COLO668 (cell line): ENCODE results near the gene STX18.
A peak's percentile ranks its signal among the peaks of the same experiment; 100 is the strongest.
"Not testable (repeated sequence)": the region's sequence is repeated elsewhere in the genome, so short reads cannot be mapped to it uniquely, and the experiment has no call there.

ENCODE experiments used
- DNase-seq: peaks from one replicate; lab custom pipeline; 2025; ENCODE audit not compliant: unreplicated experiment; lab: John Stamatoyannopoulos, UW

The STX18 gene

GRCh38 chr4:4558881-4559280 lies 17.0 kb upstream of the STX18 start:
- no peak for DNase-seq

DNA sequence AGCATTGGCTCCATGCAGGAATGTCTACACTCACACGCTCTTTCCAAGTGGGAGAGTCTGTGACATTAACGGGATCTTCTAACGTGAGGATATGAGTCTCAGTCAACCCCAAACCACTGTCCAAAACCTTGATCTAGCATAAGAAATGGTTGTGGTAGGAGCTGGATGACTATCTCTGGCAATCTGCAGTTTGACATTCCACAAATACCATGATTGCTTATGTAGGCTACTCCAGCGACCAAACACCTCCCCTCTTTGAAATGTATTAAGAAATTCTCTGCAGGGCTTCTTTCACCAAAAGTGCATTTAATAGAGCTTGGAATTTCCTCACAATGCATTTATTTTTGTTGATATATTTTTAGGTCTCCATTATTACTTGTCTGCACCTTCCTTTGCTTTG lies 14.1 kb upstream of the STX18 start:
- no peak for DNase-seq

- DNase-seq, result no peak
These were observed 12.4 kb upstream of the STX18 start for GRCh38 chr4:4554234-4554633.

DNA sequence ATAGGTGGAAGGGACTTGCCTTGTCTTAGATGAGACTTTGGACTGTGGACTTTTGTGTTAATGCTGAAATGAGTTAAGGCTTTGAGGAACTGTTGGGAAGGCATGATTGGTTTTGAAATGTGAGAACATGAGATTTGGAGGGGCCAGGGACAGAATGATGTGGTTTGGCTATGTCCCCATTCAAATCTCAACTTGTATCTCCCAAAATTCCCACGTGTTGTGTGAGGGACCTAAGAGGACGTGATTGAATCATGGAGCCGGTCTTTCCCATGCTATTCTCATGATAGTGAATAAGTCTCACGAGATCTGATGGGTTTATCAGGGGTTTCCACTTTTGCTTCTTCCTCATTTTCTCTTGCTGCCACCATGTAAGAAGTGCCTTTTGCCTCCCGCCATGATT lies 10.2 kb upstream of the STX18 start:
- not testable (repeated sequence) for DNase-seq

GRCh38 chr4:4550161-4550560 lies 8.3 kb upstream of the STX18 start:
- DNase-seq, result not testable (repeated sequence)

DNA sequence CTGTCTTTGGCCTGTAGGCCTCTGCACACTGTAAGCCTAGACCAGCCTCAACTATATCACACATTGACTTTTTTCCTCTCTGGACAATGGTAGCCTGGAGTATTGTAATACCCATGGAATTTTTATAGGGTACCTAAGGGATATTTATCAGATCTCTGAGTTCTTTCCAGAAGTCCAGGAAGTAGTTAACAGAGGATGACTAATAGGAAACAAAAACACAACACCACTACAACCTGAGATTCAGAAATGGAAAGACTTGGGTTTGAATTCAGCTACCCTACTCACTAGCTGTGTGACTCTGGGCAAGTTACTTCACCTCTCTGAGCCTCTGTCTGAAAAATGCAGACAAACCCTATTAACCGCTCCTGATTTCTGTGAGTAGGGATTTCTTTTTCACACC lies 7.7 kb upstream of the STX18 start:
- no peak for DNase-seq

DNA sequence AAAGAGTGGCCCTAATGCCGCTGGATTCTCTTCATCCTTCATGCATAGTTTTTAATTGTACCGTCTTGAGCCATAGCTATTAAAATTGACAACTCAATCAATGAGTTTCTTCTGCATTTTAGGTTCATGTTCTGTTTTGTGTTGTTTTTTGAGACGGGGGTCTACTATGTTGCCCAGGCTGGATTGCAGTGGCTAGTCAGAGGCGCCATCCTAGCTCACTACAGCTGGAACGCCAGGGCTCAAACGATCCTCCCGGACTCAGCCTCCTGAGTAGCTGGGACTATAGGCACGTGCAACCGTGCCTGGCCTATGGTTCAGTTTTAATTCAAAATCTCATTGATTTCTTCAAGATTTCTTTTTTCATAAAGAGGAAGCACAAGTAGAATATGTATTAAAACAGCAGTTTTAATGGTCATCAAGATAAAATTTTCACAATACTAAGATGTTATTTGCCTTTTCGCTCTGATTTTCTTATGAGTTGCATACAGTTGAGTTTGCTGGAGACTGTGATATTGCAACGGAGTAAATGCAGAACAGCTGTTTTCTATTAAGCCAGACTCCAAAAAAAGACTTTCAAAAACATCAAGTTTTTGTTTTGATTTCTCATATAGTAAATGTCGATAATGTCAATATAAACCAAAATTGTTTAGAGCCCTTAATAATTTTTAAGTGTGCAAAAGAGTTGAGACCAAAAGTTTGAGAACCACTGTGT lies 1.1 kb upstream of the STX18 start:
- peak; percentile 38 for DNase-seq

DNA sequence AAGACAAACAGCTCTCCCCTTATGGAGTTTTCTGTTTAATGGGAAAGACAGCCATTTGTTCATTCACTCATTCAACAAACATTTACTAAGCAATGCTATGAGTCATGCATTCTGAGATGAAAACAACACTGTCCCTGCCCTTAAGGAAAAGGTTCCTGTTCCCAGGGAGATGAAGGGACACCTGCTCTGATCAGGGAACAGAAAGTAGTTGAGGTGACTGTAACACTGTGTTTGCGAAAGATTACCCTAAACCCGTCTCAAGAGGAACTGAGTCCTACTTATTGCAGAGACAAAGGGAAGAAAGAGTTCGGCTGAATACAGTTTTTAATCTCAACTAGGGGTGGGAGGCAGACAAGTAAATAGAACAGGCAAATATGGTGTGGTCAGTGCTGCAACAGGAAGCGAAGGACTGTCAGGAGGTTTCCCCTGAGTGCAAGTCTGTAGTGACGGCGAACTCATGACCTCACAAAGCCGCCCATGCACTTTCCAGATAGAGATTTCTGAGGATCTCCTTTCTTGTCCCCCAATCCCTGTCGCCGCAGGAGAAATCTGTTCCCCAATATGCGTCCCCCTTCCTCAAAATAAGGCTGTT lies 712 bp downstream of the STX18 start:
- peak; percentile 45 for DNase-seq

DNA sequence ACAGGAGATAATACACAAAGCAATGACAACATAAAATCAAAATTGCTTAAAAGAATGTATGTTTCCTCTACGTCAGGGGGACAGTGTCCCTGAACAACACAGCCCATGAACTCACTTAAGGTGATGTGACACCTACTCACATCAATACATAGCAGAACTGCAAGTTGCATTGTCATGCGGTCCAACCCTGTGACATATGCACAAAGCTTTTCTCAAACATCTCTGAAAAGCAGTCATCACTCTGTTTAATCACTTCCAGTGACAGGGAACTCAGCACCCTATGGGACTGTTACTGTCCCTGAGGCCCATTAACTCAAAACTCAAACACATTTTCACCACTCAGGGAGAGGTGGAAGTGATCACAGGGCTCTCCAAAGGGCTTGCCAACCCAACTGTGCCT lies 2.4 kb downstream of the STX18 start:
- no peak for DNase-seq

- DNase-seq, result no peak
These were observed 6.3 kb downstream of the STX18 start for GRCh38 chr4:4535590-4535989.

DNA sequence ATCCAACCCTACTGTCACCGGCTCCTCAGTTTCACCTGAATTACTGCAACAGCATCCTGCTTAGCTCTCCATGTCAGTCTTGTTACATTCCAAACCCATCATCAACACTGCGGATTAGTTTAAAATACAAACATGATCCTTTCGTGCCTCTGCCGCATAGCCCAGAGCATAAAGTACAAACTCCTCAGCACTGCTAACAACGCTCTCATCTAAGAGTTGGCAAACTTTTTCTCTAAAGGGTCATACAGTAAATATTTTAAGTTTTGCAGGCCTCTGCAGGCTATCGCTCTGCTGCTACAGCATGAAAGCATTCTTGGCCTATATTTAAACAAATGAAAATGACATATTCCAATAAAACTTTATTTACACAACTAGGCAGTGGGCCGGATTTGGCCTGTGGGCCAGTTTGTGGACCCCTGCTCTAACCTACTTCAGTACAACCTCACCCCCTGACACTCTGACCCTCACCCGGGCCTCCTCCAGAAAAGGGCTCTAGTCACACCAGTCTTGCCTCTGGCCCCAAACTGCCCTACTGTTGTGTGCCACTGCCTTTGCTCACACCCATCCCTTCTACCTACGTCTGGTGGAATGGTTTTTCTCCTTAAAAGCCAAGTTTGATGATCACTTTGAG lies 7.2 kb downstream of the STX18 start:
- DNase-seq, result no peak

GRCh38 chr4:4533461-4534169 lies 8.2 kb downstream of the STX18 start:
- no peak for DNase-seq

GRCh38 chr4:4532371-4533154 lies 9.3 kb downstream of the STX18 start:
- no peak for DNase-seq

GRCh38 chr4:4529392-4529791 lies 12.5 kb downstream of the STX18 start:
- no peak for DNase-seq

- DNase-seq, result no peak
These were observed 15.4 kb downstream of the STX18 start for GRCh38 chr4:4526401-4526800.

DNA sequence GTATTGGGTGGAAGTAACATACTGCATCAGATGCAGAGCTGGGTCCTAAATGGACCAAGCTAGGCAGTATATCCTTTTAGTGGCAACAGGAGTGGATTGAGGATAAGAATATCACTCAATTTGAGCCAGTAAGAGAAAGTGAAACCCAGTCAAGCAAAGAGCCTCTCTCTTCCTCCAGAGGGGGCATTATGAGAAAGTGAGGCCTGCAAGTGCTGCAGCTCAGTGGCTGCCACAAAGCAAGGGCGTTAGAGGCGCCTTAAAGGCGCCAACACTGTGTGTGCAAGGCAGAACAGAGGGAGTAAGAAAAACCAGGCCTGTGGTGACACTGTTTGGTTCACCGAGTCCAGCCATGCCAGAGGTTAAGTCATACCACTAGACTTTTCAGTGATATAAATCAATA lies 17.5 kb downstream of the STX18 start:
- DNase-seq, result no peak

- DNase-seq, result no peak
These were observed 20.1 kb downstream of the STX18 start for GRCh38 chr4:4521731-4522130.

- no peak for DNase-seq
These were observed 20.7 kb downstream of the STX18 start for GRCh38 chr4:4521136-4521535.

DNA sequence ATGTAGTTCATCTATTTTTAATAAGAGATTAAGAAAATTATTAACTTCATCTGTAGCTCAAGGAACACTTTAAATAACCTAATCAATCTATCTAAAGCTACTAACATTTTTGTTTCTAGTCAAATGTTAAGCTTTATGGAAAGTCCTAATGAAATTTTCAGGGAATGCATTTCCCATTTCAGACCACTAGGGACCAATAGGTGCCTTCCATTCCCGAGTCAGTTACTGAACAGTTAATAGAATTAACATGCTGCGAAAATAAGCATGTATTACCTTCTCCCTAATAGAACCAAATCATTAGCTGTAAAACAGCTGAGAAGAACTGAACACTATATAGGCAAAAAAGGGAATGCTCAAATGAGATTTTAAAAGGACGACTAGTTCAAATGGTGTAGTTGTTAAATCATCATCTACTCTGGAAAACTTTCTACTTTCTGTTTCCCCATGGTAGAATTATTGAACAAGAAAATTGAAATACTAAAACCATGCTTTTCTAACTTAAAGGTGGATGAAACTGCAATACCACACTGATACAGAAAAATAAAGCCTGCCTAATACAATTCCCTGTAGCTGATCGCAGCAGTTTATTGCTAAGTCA lies 22.5 kb downstream of the STX18 start:
- no peak for DNase-seq

- DNase-seq, result no peak
These were observed 23.1 kb downstream of the STX18 start for GRCh38 chr4:4518747-4519146.

DNA sequence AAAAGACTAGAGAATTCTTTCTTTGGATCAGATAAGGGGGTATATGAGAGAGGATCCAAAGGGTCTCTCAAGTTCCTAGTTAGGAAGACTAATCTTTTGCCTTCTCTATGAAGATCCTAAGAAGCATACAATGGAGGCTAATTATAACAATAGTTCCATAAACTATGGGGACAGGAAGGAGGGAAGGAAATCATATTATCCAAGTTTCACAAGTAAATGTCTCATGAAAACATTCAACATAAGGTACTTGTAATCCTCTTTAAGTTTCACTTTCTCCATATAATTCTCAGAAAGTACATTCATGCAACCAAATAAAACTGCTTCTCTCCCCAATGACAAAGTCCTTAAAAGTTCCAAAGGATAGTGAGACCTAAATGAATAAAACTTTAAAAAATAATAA lies 27.1 kb downstream of the STX18 start:
- DNase-seq, result no peak
